Measurements from ENCODE around the gene PIGR.

The PIGR gene

DNA sequence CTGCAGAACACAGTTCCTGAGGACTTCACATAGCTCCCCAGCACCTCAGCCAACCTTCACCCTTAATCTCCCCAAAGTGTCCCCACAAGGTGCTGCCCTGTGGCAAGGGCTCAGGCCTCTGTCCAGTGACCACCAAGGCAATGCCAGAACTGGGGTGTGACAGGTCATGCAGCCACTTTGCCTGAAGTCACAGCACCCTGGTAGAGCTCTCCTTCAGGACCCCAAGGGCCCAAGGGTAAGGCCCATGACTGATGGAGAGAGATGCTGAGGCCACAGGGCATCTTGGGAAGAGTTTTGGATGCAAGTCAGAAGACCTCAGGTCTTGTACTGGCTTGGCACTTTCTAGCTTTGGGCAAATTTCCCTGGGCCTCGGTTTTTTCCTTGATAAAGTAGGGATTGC, 23.7 kb downstream of the PIGR start:
- no peak for TF ChIP-seq EZH2 (IDR thresholded peaks at IDR 0.05; ENCODE audit: borderline replicate concordance, low read depth, low read length, severe bottlenecking)
- TF ChIP-seq, protein P1, sequence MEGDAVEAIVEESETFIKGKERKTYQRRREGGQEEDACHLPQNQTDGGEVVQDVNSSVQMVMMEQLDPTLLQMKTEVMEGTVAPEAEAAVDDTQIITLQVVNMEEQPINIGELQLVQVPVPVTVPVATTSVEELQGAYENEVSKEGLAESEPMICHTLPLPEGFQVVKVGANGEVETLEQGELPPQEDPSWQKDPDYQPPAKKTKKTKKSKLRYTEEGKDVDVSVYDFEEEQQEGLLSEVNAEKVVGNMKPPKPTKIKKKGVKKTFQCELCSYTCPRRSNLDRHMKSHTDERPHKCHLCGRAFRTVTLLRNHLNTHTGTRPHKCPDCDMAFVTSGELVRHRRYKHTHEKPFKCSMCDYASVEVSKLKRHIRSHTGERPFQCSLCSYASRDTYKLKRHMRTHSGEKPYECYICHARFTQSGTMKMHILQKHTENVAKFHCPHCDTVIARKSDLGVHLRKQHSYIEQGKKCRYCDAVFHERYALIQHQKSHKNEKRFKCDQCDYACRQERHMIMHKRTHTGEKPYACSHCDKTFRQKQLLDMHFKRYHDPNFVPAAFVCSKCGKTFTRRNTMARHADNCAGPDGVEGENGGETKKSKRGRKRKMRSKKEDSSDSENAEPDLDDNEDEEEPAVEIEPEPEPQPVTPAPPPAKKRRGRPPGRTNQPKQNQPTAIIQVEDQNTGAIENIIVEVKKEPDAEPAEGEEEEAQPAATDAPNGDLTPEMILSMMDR (IDR thresholded peaks at IDR 0.05; ENCODE audit: borderline replicate concordance, extremely low read depth, low read length, poor library complexity, severe bottlenecking) = no peak
- Histone ChIP-seq H3K79me2 (ENCODE audit: insufficient read depth, low read length) (peaks cover 31% of the 10 kb centered on the region), H3K4me1 (ENCODE audit: insufficient read depth, low read length) (peaks cover 70% of the 10 kb centered on the region), H3K9ac (ENCODE audit: low read depth, low read length) (peak overlapping the region; percentile 74), H2AFZ (ENCODE audit: low read depth, low read length) (no peak overlapping the region), H3K27ac (ENCODE audit: low read length) (peak overlapping the region; percentile 99), H4K20me1 (ENCODE audit: insufficient read depth, low read length) (no peaks in the 10 kb centered on the region), H3K4me2 (ENCODE audit: insufficient read depth, low read length) (peak overlapping the region; percentile 63), H3K27me3 (ENCODE audit: insufficient read depth, low read length, poor library complexity) (no peaks in the 10 kb centered on the region), H3K36me3 (ENCODE audit: insufficient read depth, low read length) (peaks cover 6% of the 10 kb centered on the region; the same call in 1 of the 2 replicates), H3K9me3 (ENCODE audit: insufficient read depth, low read length, severe bottlenecking) (no peaks in the 10 kb centered on the region), H3K4me3 (ENCODE audit: low read depth in 1 of 2, low read length in 2 of 2) (peak overlapping the region in 1 of 2 experiments; percentile 54; a peak in 2 of 4 replicates)
- ATAC-seq (ENCODE audit: insufficient read depth, low read depth) = no peak
- DNase-seq = no peak

DNA sequence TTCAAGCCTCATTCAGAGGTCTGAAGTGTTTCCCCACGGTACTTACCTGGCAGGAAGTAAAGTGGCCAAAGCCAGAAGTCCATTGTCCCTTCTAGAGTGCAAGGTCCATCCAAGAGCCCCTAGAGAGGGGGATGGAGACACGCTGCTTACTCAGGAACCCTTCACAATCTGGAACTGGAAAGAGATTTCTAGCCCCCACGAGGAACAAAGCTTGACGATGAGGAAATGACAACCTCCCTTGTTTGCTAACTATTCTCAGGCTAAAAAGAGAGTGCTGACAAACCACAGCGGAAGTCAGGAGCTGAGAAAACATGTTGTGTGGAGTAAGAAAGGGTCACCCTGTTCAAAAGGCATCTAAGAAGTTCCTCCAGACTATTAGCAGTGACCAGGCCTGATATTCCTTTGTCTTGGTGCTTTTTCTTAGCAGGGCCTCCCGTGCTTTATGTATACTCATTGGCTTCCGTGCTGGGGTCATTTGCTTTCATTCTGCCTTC, 24.4 kb downstream of the PIGR start, which contains the start of gene FCMR:
FCMR (minus strand) TSS at position 170 of the 494 bp plus-strand sequence; CDS start at position 83, 87 bp downstream.
- Histone ChIP-seq H3K79me2 (ENCODE audit: insufficient read depth, low read length) (peaks cover 32% of the 10 kb centered on the region), H4K20me1 (ENCODE audit: insufficient read depth, low read length) (no peaks in the 10 kb centered on the region), H3K9ac (ENCODE audit: low read depth, low read length) (peak within 1 kb of the TSS; percentile 74), H3K4me3 (ENCODE audit: low read depth in 1 of 2, low read length in 2 of 2) (peak within 1 kb of the TSS in 1 of 2 experiments; percentile 54; a peak in 2 of 4 replicates), H2AFZ (ENCODE audit: low read depth, low read length) (peak within 1 kb of the TSS; percentile 35; the same call in 1 of the 2 replicates), H3K27me3 (ENCODE audit: insufficient read depth, low read length, poor library complexity) (no peaks in the 10 kb centered on the region), H3K36me3 (ENCODE audit: insufficient read depth, low read length) (peaks cover 6% of the 10 kb centered on the region; the same call in 1 of the 2 replicates), H3K27ac (ENCODE audit: low read length) (peak within 1 kb of the TSS; percentile 99), H3K4me2 (ENCODE audit: insufficient read depth, low read length) (peak within 1 kb of the TSS; percentile 63), H3K4me1 (ENCODE audit: insufficient read depth, low read length) (peaks cover 70% of the 10 kb centered on the region), H3K9me3 (ENCODE audit: insufficient read depth, low read length, severe bottlenecking) (no peaks in the 10 kb centered on the region)
- peak; percentile 78 for DNase-seq
- ATAC-seq (ENCODE audit: insufficient read depth, low read depth) = peak; percentile 59
- TF ChIP-seq EZH2 (IDR thresholded peaks at IDR 0.05; ENCODE audit: borderline replicate concordance, low read depth, low read length, severe bottlenecking) = no peak
- TF ChIP-seq, protein P1 (IDR thresholded peaks at IDR 0.05; ENCODE audit: borderline replicate concordance, extremely low read depth, low read length, poor library complexity, severe bottlenecking) = no peak

DNA sequence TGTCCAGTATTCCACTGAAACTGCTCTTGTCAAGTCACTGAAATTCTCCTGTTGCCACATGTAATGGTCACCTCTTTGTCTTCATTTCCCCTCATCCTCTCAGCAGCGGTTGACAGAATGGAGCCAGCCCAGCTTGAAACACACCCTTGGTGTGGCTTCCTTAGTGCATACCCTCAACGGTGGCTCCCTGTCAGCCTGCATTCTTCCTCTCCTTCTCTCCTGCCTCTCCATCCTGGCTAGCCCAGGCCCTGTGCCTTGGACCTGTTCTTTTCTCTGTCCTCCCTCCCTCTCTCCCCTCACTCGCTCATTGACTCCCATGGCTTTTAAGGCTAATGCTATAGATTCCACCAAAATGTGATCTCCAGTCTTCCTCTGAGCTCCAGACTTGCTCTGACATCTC, 28.2 kb downstream of the PIGR start:
- H3K4me2 ChIP-seq (ENCODE audit: insufficient read depth, low read length) = peak overlapping the region; percentile 14

More for the DNA sequence above, 28.2 kb downstream of the PIGR start:
- Histone ChIP-seq H3K36me3 (ENCODE audit: insufficient read depth, low read length) (peaks cover 13% of the 10 kb centered on the region), H3K9me3 (ENCODE audit: insufficient read depth, low read length, severe bottlenecking) (no peaks in the 10 kb centered on the region), H3K27ac (ENCODE audit: low read length) (peak overlapping the region; percentile 57), H3K9ac (ENCODE audit: low read depth, low read length) (no peak overlapping the region), H2AFZ (ENCODE audit: low read depth, low read length) (no peak overlapping the region), H3K4me3 (ENCODE audit: low read depth in 1 of 2, low read length in 2 of 2) (no peak overlapping the region), H3K79me2 (ENCODE audit: insufficient read depth, low read length) (peaks cover 40% of the 10 kb centered on the region), H4K20me1 (ENCODE audit: insufficient read depth, low read length) (no peaks in the 10 kb centered on the region), H3K27me3 (ENCODE audit: insufficient read depth, low read length, poor library complexity) (no peaks in the 10 kb centered on the region), H3K4me1 (ENCODE audit: insufficient read depth, low read length) (peaks cover 56% of the 10 kb centered on the region)
- DNase-seq (no peak), ATAC-seq (ENCODE audit: insufficient read depth, low read depth) (no peak)
- TF ChIP-seq, protein P1 (IDR thresholded peaks at IDR 0.05; ENCODE audit: borderline replicate concordance, extremely low read depth, low read length, poor library complexity, severe bottlenecking) = no peak
- no peak for TF ChIP-seq EZH2 (IDR thresholded peaks at IDR 0.05; ENCODE audit: borderline replicate concordance, low read depth, low read length, severe bottlenecking)

Data from DND-41 (cell line).